ENCODE data around the gene DCAF10. TPM values are rescaled to one million over a fixed set of nuclear protein-coding genes. Genes with fewer than 3 reads are reported as not detected.

DCAF10 gene
- total and polyA plus RNA-seq, 2 of the 13 experiments (the other 11 are each of a cell fraction or from before 2014, with no cell fraction given) = 9.2 to 20.3 TPM

DNA sequence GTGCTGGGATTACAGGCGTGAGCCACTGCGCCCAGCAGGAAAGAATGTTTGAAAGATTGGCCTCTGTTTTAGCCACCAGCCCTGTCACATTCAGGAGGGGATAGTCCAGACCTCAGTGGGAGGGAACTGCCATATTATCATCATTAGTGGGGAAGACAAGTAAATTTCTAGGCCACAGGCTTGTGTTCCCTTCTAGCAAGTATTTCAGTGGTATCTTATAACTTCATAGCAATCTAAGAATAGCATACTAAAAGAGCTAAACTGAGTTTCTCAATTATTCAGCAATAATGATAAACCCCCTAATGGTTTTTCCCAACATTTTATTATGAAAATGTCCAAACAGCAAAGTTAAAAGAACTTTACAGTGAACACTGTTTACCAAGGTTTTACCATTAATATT, 73.4 kb downstream of the DCAF10 start (continued):
- TF ChIP-seq, protein P1, sequence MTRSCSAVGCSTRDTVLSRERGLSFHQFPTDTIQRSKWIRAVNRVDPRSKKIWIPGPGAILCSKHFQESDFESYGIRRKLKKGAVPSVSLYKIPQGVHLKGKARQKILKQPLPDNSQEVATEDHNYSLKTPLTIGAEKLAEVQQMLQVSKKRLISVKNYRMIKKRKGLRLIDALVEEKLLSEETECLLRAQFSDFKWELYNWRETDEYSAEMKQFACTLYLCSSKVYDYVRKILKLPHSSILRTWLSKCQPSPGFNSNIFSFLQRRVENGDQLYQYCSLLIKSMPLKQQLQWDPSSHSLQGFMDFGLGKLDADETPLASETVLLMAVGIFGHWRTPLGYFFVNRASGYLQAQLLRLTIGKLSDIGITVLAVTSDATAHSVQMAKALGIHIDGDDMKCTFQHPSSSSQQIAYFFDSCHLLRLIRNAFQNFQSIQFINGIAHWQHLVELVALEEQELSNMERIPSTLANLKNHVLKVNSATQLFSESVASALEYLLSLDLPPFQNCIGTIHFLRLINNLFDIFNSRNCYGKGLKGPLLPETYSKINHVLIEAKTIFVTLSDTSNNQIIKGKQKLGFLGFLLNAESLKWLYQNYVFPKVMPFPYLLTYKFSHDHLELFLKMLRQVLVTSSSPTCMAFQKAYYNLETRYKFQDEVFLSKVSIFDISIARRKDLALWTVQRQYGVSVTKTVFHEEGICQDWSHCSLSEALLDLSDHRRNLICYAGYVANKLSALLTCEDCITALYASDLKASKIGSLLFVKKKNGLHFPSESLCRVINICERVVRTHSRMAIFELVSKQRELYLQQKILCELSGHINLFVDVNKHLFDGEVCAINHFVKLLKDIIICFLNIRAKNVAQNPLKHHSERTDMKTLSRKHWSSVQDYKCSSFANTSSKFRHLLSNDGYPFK (CRISPR knock-in tag; IDR thresholded peaks at IDR 0.05; ENCODE audit: borderline replicate concordance) = no peak
- TF ChIP-seq ZNF83 (CRISPR knock-in tag; IDR thresholded peaks at IDR 0.05; ENCODE audit: borderline replicate concordance) = no peak
- TF ChIP-seq ELF1 (CRISPR knock-in tag; IDR thresholded peaks at IDR 0.05) = no peak
- TF ChIP-seq MBD4 (IDR thresholded peaks at IDR 0.05; ENCODE audit: borderline replicate concordance, low read length) = no peak
- no peak for TF ChIP-seq ZNF468 (CRISPR knock-in tag; IDR thresholded peaks at IDR 0.05)
- TF ChIP-seq MTA3 (CRISPR knock-in tag; IDR thresholded peaks at IDR 0.05) = no peak
- no peak for TF ChIP-seq ZFX (CRISPR knock-in tag; IDR thresholded peaks at IDR 0.05; ENCODE audit: low read depth)
- TF ChIP-seq ZNF891 (CRISPR knock-in tag; IDR thresholded peaks at IDR 0.05) = no peak

DNA sequence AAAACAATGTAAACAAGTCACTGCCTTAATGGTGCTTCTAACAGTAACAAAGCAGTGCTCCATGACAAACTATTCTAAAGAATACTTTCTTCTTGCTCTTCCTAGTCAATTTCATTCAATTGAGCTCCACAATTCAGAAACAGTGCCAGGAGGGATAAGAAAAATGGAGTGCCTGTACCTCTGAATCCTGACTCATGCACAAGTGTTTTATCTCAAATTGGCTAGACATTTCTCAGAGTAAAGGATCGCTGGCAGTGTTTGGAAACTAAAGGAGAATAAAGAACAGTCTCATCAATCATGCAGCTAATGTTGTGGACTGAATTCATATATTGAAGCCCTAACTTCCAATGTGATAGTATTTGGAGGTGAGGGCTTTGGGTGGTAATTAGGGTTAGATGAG, 75.8 kb downstream of the DCAF10 start:
- ATAC-seq (no peak), FAIRE-seq (no peak), DNase-seq (ENCODE audit: low spot score) (no peak)
- Histone ChIP-seq H3K9ac (ENCODE audit: insufficient read depth, low read depth, low read length) (no peak overlapping the region), H3K27me3 (ENCODE audit: control insufficient read depth in 1 of 2, insufficient read depth in 2 of 2, low read length in 2 of 2) (no peaks in the 10 kb centered on the region), H3K4me1 (ENCODE audit: insufficient read depth, low read length) (no peaks in the 10 kb centered on the region), H2AFZ (ENCODE audit: low read length) (no peak overlapping the region), H3K4me3 (replicated peaks in 1 of 3; ENCODE audit: insufficient read depth in 1 of 3, low read depth in 2 of 3, low read length in 3 of 3) (no peak overlapping the region), H3K4me2 (ENCODE audit: low read depth, low read length) (no peak overlapping the region), H3K27ac (ENCODE audit: extremely low read length, insufficient read depth, low read length) (no peak overlapping the region), H3K9me3 (ENCODE audit: low read length) (peaks cover 7% of the 10 kb centered on the region; the same call in 1 of the 2 replicates), H4K20me1 (ENCODE audit: insufficient read depth, low read length) (no peaks in the 10 kb centered on the region), H3K36me3 (replicated peaks in 1 of 2; ENCODE audit: control insufficient read depth in 1 of 2, insufficient read depth in 2 of 2, low read length in 2 of 2) (0 out of 5 replicates have a peak, but pooled peaks cover 1 to 4% of the 10 kb centered on the region in 2 experiments), H3K79me2 (ENCODE audit: insufficient read depth, low read length) (no peaks in the 10 kb centered on the region)
- ChIA-PET CTCF (ENCODE audit: low intra/inter-chr PET ratio, low total read pairs) (no interaction called here), POLR2A (no interaction called here)
- BruUV-seq (replicated peaks) = no TSS peak
- TF ChIP-seq MATR3 (CRISPR knock-in tag; IDR thresholded peaks at IDR 0.05) = no peak
- no peak for TF ChIP-seq ETV6 (CRISPR knock-in tag; conservative IDR thresholded peaks at IDR 0.05)
- TF ChIP-seq THAP11 (CRISPR knock-in tag; IDR thresholded peaks at IDR 0.05) = no peak
- no peak for TF ChIP-seq ZNF101 (CRISPR knock-in tag; IDR thresholded peaks at IDR 0.05; ENCODE audit: borderline replicate concordance, low read depth)
- no peak for TF ChIP-seq ZNF317 (CRISPR knock-in tag; IDR thresholded peaks at IDR 0.05)
- TF ChIP-seq CC2D1A (CRISPR knock-in tag; IDR thresholded peaks at IDR 0.05) = no peak
- TF ChIP-seq RBFOX2 (IDR thresholded peaks at IDR 0.05; ENCODE audit: low read depth, low read length) = no peak
- no peak for TF ChIP-seq POLR2A (IDR thresholded peaks at IDR 0.05; ENCODE audit: insufficient read depth in 1 of 2, low read depth in 2 of 2, low read length in 2 of 2)
- TF ChIP-seq BHLHE40 (IDR thresholded peaks at IDR 0.05; ENCODE audit: low read length) = no peak
- TF ChIP-seq, protein P2, sequence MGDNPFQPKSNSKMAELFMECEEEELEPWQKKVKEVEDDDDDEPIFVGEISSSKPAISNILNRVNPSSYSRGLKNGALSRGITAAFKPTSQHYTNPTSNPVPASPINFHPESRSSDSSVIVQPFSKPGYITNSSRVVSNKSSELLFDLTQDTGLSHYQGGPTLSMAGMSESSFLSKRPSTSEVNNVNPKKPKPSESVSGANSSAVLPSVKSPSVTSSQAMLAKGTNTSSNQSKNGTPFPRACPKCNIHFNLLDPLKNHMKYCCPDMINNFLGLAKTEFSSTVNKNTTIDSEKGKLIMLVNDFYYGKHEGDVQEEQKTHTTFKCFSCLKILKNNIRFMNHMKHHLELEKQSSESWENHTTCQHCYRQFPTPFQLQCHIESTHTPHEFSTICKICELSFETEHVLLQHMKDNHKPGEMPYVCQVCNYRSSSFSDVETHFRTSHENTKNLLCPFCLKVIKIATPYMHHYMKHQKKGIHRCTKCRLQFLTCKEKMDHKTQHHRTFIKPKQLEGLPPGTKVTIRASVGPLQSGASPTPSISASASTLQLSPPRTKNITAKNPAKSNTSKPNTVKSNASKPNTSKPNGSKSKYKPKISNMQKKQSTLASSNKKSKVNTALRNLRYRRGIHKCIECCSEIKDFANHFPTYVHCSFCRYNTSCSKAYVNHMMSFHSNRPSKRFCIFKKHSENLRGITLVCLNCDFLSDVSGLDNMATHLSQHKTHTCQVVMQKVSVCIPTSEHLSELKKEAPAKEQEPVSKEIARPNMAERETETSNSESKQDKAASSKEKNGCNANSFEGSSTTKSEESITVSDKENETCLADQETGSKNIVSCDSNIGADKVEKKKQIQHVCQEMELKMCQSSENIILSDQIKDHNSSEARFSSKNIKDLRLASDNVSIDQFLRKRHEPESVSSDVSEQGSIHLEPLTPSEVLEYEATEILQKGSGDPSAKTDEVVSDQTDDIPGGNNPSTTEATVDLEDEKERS (CRISPR knock-in tag; IDR thresholded peaks at IDR 0.05) = no peak
- TF ChIP-seq YEATS4 (CRISPR knock-in tag; IDR thresholded peaks at IDR 0.05; ENCODE audit: borderline replicate concordance) = no peak
- no peak for TF ChIP-seq KDM4B (CRISPR knock-in tag; IDR thresholded peaks at IDR 0.05)
- no peak for TF ChIP-seq RBAK (CRISPR knock-in tag; IDR thresholded peaks at IDR 0.05)
- TF ChIP-seq ZNF747 (CRISPR knock-in tag; IDR thresholded peaks at IDR 0.05; ENCODE audit: borderline replicate concordance) = no peak
- intact Hi-C loops (cut with micrococcal nuclease; ENCODE audit: unreplicated experiment) (no loop called here), in situ Hi-C loops (cut with HindIII; ENCODE audit: extremely low pct_ligation_motif_present, low pct_unique_long_range_greater_than_20kb) (no loop called here)
- 93% methylated on average over 1 of the region's 1 CpG for WGBS (ENCODE audit: low lambda C conversion rate)

Measured in HepG2 (cell line).